ENCODE results near the gene OSM.
A peak's percentile ranks its signal among the peaks of the same experiment; 100 is the strongest.

Gene OSM

DNA sequence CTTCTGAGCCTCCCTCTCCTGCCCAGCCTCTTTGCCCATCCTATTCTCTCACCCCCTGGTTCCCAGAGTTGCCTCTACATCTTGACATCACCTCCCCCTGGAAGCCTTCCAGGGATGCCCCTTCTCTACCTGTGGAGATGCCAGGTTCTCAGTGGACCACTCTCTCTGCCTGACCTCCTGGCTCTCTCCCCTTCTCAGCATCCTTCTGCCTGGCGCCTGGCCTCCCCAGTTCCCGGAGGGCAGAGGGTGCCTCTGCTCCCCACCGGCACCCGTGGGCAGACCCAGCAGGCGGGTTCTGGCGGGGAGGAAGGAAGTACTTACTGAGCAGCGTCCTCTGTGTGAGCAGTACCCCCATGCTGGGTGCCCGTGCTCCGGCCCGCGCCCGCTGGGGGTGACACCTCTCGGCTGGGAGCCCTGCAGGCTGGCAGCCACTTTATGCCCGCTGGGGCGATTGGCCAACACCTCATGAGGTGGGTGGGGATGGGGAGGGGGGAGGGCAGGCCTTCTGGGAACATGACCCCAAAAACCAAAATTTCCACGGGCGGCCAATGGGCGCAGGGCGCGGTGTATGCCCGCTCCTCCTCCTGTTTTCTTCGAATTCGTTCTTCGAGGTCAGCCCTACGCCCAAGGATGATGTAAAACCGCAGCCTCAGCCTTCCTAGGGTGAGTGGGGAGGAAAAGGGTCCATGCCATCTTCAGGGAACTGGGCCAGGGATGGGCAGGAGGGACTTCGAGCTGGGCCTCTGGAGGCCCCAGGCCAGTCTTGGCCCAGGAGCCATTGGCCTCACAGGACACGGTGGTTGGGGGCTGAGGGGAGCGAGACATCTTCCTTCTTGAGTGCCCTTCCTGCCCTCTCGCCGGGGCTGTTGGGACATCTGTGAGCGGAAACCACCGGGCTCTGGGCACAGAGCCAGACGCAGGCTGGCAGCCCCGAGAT lies at the start of gene OSM:
TSS of gene OSM (minus strand) at position 407 of the 937 bp plus-strand sequence. CDS start at position 355, 52 bp downstream.
- H3K4me1 ChIP-seq (ENCODE audit: control insufficient read depth, insufficient read depth, low read length): no peaks in the 10 kb centered on the region
- no peak for DNase-seq (ENCODE audit: low read depth)
- H3K36me3 ChIP-seq (ENCODE audit: control insufficient read depth, insufficient read depth, low read length, severe bottlenecking): no peaks in the 10 kb centered on the region
- peaks cover 4% of the 10 kb centered on the region for H3K27me3 ChIP-seq (replicated peaks; ENCODE audit: control insufficient read depth, insufficient read depth, low read length)
- H3K4me3 ChIP-seq (ENCODE audit: low read length): no peak within 1 kb of the TSS
- no peaks in the 10 kb centered on the region for H3K9me3 ChIP-seq (ENCODE audit: control insufficient read depth, low read length)
- no peak within 1 kb of the TSS for H3K9ac ChIP-seq (ENCODE audit: low read length)

DNA sequence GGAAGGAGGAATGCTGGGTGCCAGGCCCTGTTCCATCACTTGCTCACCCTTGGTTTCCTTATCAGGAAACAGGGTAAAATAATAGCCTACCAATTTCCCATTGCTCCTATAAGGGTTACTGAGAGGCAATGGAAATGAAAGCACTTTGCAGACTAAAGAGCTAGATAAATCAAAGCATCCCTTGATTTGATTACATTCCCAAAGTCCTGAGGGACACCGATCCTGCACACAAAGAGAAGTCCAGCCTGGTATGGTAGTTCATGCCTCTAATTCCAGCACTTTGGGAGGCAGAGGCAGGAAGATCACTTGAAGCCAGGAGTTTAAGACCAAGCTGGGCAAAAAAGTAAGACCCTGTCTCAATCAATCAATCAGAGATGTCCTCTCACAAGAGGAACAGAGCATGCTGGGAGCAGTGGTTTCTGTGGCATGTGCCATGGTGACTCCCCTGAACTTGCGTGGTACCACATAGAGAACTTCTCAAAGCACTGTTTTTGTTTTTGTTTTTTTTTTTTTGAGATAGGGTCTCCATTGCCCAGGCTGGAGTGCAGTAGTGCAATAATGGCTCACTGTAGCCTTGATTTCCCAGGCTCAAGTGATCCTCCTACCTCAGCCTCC lies 49.4 kb upstream of the OSM start:
- peaks cover 32% of the 10 kb centered on the region for H3K36me3 ChIP-seq (ENCODE audit: control insufficient read depth, insufficient read depth, low read length, severe bottlenecking)
- H3K9ac ChIP-seq (ENCODE audit: low read length): no peak overlapping the region
- DNase-seq (ENCODE audit: low read depth): no peak
- H3K9me3 ChIP-seq (ENCODE audit: control insufficient read depth, low read length): no peaks in the 10 kb centered on the region
- H3K27me3 ChIP-seq (replicated peaks; ENCODE audit: control insufficient read depth, insufficient read depth, low read length): no peaks in the 10 kb centered on the region
- no peak overlapping the region for H3K4me3 ChIP-seq (ENCODE audit: low read length)
- peaks cover 49% of the 10 kb centered on the region for H3K4me1 ChIP-seq (ENCODE audit: control insufficient read depth, insufficient read depth, low read length)

DNA sequence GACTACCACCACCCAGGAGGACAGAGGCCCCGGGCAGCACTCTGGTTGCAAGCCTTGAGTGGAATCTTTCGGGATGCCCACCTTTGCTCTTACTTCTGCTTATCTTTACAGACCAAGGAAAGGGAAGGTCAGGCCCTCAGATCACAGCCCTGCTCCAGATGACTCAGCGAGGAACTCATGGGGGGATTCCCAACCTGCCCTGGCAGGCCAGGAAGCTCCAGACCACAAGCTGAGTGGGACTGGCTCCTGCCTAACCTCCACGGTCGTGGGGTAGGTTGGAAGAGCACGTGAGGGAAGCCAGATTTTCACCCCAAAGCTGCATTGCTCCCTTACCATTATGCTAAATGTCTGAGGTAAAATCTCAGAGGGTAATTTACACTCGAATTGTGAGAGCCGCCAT lies 48.3 kb upstream of the OSM start:
- no peak overlapping the region for H3K4me3 ChIP-seq (ENCODE audit: low read length)
- no peaks in the 10 kb centered on the region for H3K27me3 ChIP-seq (replicated peaks; ENCODE audit: control insufficient read depth, insufficient read depth, low read length)
- H3K36me3 ChIP-seq (ENCODE audit: control insufficient read depth, insufficient read depth, low read length, severe bottlenecking): peaks cover 20% of the 10 kb centered on the region
- DNase-seq (ENCODE audit: low read depth): no peak
- no peak overlapping the region for H3K9ac ChIP-seq (ENCODE audit: low read length)
- H3K9me3 ChIP-seq (ENCODE audit: control insufficient read depth, low read length): no peaks in the 10 kb centered on the region
- peaks cover 56% of the 10 kb centered on the region for H3K4me1 ChIP-seq (ENCODE audit: control insufficient read depth, insufficient read depth, low read length)

DNA sequence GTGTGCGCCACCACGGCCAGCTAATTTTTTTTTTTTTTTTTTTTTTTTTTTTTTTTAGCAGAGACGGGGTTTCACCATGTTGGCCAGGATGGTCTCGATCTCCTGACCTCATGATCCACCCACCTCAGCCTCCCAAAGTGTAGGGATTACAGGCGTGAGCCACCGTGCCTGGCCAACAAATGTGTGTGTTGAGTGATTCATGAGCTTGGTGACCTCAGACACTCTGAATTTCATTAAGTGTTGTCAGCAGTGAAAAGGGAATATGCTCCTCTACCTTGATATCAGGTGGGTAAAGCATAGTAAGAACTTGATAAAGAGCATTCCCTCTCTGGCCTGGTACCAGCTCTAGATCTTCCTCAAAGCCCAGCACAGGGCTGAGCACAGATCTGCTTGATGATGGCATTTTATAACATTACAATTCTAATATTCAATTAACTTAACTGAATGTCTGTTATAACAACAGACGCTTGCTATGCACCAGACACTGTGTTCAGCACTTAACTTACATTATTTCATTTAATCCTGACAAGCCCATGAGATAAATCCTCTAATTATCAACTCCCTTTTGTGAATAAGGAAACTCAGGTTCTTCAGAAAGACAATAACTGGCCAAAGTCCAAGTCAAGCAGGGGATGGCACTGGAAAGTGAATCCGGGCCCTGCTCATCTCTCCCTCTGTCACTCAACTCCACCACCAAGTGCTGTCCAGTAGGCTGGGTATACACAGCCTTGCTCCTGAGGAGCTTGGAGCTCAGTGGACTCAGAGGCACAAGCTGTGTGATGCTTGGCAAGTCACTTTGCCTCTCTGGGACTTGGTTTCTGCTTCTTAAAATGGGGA lies 47.1 kb upstream of the OSM start:
- Histone ChIP-seq H3K9me3 (ENCODE audit: control insufficient read depth, low read length) (no peaks in the 10 kb centered on the region), H3K27me3 (replicated peaks; ENCODE audit: control insufficient read depth, insufficient read depth, low read length) (no peaks in the 10 kb centered on the region), H3K4me1 (ENCODE audit: control insufficient read depth, insufficient read depth, low read length) (peaks cover 64% of the 10 kb centered on the region), H3K9ac (ENCODE audit: low read length) (no peak overlapping the region), H3K4me3 (ENCODE audit: low read length) (no peak overlapping the region), H3K36me3 (ENCODE audit: control insufficient read depth, insufficient read depth, low read length, severe bottlenecking) (peaks cover 13% of the 10 kb centered on the region)
- DNase-seq (ENCODE audit: low read depth): no peak

DNA sequence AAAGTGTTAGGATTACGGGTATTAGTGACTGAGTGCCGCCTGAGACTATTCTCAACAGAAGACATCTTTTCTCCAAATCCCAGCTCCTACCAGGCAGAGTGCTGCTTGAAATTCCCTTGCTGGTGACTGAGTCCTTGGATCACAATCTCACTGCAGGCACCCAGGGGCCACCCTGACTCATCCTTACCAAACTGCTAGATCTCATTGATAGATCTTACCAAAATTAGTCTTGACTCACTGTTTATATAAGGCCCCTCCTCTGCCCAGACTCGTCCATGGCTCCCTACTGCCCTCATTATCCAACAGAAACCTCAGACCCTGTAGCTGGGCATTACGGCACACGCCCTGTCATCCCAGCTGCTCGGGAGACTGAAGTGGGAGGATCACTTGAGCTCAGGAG lies 45.4 kb upstream of the OSM start:
- H3K4me1 ChIP-seq (ENCODE audit: control insufficient read depth, insufficient read depth, low read length): peaks cover 61% of the 10 kb centered on the region
- peak overlapping the region; percentile 6 for H3K9ac ChIP-seq (ENCODE audit: low read length)
- peaks cover 13% of the 10 kb centered on the region for H3K36me3 ChIP-seq (ENCODE audit: control insufficient read depth, insufficient read depth, low read length, severe bottlenecking)
- no peaks in the 10 kb centered on the region for H3K27me3 ChIP-seq (replicated peaks; ENCODE audit: control insufficient read depth, insufficient read depth, low read length)
- H3K4me3 ChIP-seq (ENCODE audit: low read length): peak overlapping the region; percentile 14
- DNase-seq (ENCODE audit: low read depth): peak; percentile 55
- no peaks in the 10 kb centered on the region for H3K9me3 ChIP-seq (ENCODE audit: control insufficient read depth, low read length)

DNA sequence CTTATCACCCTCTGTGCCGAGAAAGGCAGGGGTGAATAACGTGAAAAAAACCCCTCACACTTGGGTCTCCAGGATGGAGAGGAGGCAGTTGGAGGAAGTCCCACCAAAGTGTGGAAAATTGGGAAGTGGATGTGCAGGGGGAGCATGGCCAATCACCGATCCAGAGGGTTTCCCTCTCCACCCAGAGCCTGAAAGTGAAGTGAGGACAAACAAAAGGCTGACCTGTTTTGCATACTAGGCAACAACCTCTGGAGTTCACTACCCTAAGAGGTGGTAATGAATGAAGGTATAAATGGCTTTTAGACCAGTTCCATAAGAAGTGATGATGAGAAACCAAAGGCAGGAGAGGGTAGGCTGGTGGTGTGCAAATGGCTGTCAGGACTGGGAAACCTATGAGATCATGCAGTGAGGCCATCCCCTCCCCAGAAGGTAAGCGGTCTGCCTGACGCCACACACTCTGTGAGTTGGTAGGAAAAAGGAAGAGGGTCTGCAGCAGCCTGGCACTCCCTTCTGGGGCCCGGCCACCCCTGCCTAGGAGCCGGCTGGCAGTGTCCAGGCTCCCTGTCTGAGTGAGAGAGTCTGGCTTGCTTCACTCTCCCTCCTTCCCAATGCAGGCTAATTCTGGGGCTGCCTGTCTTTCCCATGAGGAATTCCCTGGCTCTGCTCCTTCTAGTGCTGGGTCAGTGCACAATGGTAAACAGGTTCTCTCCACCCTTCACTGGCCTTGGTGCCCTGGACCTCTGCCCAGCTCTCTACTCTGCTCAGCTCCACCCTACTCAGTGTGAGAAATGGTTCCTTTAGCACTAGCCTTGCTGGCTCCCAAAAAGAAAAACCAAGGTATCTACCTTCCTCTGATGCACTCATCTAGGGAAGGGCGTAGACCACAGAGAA lies 44.5 kb upstream of the OSM start:
- peaks cover 66% of the 10 kb centered on the region for H3K4me1 ChIP-seq (ENCODE audit: control insufficient read depth, insufficient read depth, low read length)
- no peaks in the 10 kb centered on the region for H3K9me3 ChIP-seq (ENCODE audit: control insufficient read depth, low read length)
- H3K9ac ChIP-seq (ENCODE audit: low read length): peak overlapping the region; percentile 64
- peaks cover 13% of the 10 kb centered on the region for H3K36me3 ChIP-seq (ENCODE audit: control insufficient read depth, insufficient read depth, low read length, severe bottlenecking)
- peak; percentile 79 for DNase-seq (ENCODE audit: low read depth)
- no peaks in the 10 kb centered on the region for H3K27me3 ChIP-seq (replicated peaks; ENCODE audit: control insufficient read depth, insufficient read depth, low read length)
- H3K4me3 ChIP-seq (ENCODE audit: low read length): peak overlapping the region; percentile 25

DNA sequence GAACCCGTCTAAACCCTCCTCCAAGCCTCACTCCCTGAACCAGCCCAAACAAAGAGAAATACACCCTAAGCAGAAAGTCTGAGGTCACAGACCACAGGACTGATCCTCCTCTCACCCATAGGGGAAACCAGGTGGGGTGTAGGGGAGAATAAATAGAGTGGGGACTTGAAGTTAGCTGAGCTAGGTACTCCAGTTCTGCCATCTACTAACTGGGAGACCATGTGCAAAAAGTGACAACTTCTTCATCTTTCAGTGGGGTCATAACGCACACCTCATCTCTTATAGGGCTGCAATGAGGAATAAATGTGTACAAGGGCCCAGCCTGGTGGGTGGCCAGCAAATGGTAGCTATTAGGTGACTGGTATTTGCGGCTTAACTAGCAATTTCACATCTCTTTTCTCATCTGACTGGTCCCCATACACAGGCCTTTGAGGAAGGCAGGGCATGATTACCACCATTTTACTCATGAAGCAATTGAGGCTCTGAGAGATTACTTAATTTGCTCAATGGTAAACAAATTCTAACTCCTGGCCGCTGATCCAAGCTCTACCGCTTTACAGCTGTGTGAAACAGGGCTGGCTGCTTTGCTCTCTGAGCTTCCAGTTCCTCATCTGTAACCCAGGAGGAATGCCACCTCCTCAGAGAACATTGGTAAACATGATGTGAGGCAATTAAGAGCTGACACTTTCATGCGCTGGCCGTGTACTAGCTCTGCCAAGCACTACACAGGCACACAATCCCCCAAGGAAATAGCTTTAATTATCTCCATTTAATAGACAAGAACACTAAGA lies 43.5 kb upstream of the OSM start:
- Histone ChIP-seq H3K9ac (ENCODE audit: low read length) (peak overlapping the region; percentile 64), H3K27me3 (replicated peaks; ENCODE audit: control insufficient read depth, insufficient read depth, low read length) (no peaks in the 10 kb centered on the region), H3K4me1 (ENCODE audit: control insufficient read depth, insufficient read depth, low read length) (peaks cover 75% of the 10 kb centered on the region), H3K36me3 (ENCODE audit: control insufficient read depth, insufficient read depth, low read length, severe bottlenecking) (peaks cover 7% of the 10 kb centered on the region), H3K4me3 (ENCODE audit: low read length) (no peak overlapping the region), H3K9me3 (ENCODE audit: control insufficient read depth, low read length) (no peaks in the 10 kb centered on the region)
- DNase-seq (ENCODE audit: low read depth): peak; percentile 58

DNA sequence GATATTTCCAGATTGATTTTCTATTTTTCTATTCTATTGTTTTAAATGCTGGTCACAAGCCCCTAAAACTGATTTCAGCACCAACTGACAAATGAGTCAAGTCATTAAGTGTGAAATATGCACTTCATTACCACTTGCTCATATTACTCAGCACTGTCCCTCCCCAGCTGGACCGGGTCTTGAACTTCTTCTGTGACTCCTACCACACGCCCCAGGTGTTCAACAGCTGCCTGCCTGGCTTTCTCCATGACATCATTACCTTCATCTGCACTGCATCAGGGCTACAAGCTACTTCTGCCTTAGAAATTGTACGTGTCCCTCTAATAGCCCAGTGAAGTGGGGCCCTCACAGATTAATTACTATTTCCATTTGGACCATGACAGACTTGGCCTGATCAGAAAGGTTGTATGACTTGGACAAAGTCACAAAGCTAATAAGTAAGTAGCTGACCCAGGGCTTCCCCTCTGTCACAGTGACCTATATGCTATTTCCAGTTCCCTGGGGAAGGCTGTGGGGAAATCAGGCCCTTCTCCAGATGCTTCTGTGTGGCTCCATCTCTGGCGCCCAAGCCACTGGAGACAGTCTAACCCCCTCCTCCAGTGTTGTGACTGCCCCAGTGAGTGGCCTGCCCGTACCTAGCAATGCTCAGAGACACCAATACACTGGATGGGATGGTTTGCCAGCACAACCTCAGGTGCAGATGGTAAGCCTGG lies 42.0 kb upstream of the OSM start:
- DNase-seq (ENCODE audit: low read depth): no peak
- H3K27me3 ChIP-seq (replicated peaks; ENCODE audit: control insufficient read depth, insufficient read depth, low read length): no peaks in the 10 kb centered on the region
- peaks cover 6% of the 10 kb centered on the region for H3K36me3 ChIP-seq (ENCODE audit: control insufficient read depth, insufficient read depth, low read length, severe bottlenecking)
- no peaks in the 10 kb centered on the region for H3K9me3 ChIP-seq (ENCODE audit: control insufficient read depth, low read length)
- peaks cover 90% of the 10 kb centered on the region for H3K4me1 ChIP-seq (ENCODE audit: control insufficient read depth, insufficient read depth, low read length)
- no peak overlapping the region for H3K4me3 ChIP-seq (ENCODE audit: low read length)
- H3K9ac ChIP-seq (ENCODE audit: low read length): peak overlapping the region; percentile 9

DNA sequence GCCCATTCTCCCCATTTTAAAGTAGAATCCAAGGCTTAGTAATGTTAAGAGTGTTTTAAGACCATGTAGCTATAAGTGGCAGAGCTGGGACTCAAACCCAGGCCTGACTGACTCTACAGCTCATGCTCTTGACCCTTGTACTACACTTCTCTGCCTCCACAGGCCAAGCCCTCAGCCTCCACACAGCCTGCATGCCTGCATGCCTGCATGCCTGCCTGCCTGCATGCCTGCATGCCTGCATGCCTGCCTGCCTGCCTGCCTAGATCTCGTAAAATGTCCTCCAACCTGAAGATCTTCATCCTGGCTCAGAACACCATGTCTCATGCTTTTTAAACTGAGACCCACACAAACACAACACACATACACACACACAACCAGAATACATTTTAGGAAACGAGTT lies 41.4 kb upstream of the OSM start:
- H3K36me3 ChIP-seq (ENCODE audit: control insufficient read depth, insufficient read depth, low read length, severe bottlenecking): peaks cover 12% of the 10 kb centered on the region
- H3K4me3 ChIP-seq (ENCODE audit: low read length): no peak overlapping the region
- no peak for DNase-seq (ENCODE audit: low read depth)
- no peaks in the 10 kb centered on the region for H3K9me3 ChIP-seq (ENCODE audit: control insufficient read depth, low read length)
- peak overlapping the region; percentile 9 for H3K9ac ChIP-seq (ENCODE audit: low read length)
- H3K27me3 ChIP-seq (replicated peaks; ENCODE audit: control insufficient read depth, insufficient read depth, low read length): no peaks in the 10 kb centered on the region
- peaks cover 96% of the 10 kb centered on the region for H3K4me1 ChIP-seq (ENCODE audit: control insufficient read depth, insufficient read depth, low read length)
